ENCODE results near the gene ZNF839. TPM values are rescaled to one million over a fixed set of nuclear protein-coding genes. Genes with fewer than 3 reads are reported as not detected.

Gene ZNF839
- total RNA-seq, 4 donors from 2014 or later = 6.7 to 14.1 (median 11.1) TPM

DNA sequence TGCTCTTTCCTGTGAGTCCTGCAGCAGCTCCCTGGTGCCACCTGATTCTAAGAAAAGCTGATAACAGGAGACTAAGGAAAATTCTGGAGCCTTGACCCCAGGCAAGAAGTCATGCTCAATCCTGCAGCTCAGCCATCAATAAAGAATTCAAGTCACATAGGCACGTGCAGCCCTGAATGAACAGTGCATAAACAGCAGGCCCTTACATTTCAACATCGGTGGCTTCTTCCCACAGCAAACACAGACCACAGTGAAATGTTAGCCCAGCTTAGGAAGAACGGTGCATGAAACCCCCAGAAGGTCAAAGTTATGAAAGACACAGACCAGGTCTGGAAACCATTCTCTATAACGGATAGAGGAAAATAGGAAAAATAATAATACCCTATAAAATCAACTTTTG is 32.7 kb downstream of the ZNF839 start:
- Histone ChIP-seq H3K9me3 (no peaks in the 10 kb centered on the region), H3K36me3 (peaks cover 0 to 54% (median 22%) of the 10 kb centered on the region in 4 donors), H3K4me1 (no peaks in the 10 kb centered on the region), H3K27me3 (no peaks in the 10 kb centered on the region), H3K4me3 (no peak overlapping the region), H3K27ac (no peak overlapping the region)
- in situ Hi-C loops (cut with MboI; ENCODE audit: low pct_ligation_motif_present in 1 of 4, low pct_unique_long_range_greater_than_20kb in 1 of 4, low sequenced_read_pairs in 3 of 4) = loop anchor here in 1 of 4 donors (25.0 kb wide), 1 partner anchor 160 kb away; the partner anchor contains the start of gene ANKRD9
- no peak for DNase-seq
- WGBS, 2 donors (ENCODE audit: low coverage in 1 of 2) = 88 to 92% methylated on average over 4 of the region's 4 CpGs
- TF ChIP-seq POLR2AphosphoS5 (IDR thresholded peaks at IDR 0.05) = no peak
- no peak for TF ChIP-seq POLR2A (IDR thresholded peaks at IDR 0.05)
- TF ChIP-seq, protein P1, sequence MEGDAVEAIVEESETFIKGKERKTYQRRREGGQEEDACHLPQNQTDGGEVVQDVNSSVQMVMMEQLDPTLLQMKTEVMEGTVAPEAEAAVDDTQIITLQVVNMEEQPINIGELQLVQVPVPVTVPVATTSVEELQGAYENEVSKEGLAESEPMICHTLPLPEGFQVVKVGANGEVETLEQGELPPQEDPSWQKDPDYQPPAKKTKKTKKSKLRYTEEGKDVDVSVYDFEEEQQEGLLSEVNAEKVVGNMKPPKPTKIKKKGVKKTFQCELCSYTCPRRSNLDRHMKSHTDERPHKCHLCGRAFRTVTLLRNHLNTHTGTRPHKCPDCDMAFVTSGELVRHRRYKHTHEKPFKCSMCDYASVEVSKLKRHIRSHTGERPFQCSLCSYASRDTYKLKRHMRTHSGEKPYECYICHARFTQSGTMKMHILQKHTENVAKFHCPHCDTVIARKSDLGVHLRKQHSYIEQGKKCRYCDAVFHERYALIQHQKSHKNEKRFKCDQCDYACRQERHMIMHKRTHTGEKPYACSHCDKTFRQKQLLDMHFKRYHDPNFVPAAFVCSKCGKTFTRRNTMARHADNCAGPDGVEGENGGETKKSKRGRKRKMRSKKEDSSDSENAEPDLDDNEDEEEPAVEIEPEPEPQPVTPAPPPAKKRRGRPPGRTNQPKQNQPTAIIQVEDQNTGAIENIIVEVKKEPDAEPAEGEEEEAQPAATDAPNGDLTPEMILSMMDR (IDR thresholded peaks at IDR 0.05) = no peak
- no peak for TF ChIP-seq EP300 (IDR thresholded peaks at IDR 0.05; ENCODE audit: low read depth)
- intact Hi-C loops (cut with DNase I; ENCODE audit: low total_unique reads) = no loop called here

DNA sequence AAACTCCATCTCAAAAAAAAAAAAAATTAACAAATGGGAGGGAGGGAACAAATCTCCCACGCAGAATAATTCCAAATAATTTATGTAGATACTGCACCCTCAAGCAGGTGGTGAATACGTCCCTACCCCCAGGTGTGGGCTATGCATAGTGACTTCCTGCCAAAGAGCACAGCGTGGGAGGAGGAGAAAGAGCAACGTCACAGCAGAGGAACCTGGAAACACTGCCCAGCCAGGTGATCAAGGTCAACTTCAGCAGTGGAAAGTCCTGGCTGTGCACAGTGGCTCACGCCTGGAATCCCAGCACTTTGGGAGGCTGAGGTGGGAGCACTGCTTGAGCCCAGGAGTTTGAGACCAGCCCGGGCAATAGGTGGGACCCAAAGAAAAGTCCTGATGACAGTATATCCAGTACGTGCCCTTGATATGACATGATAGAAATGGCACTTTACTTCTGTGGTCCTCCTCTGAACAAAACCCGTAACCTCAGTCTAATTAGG is 33.6 kb downstream of the ZNF839 start:
- in situ Hi-C loops (cut with MboI; ENCODE audit: low pct_ligation_motif_present in 1 of 4, low pct_unique_long_range_greater_than_20kb in 1 of 4, low sequenced_read_pairs in 3 of 4) (loop anchor here in 1 of 4 donors (25.0 kb wide), 1 partner anchor 159 kb away; the partner anchor contains the start of gene ANKRD9), intact Hi-C loops (cut with DNase I; ENCODE audit: low total_unique reads) (no loop called here)
- H3K27ac ChIP-seq = no peak overlapping the region
- no peaks in the 10 kb centered on the region for H3K9me3 ChIP-seq
- peaks cover 0 to 53% (median 24%) of the 10 kb centered on the region in 4 donors for H3K36me3 ChIP-seq
- no peak for DNase-seq
- no peak overlapping the region for H3K4me3 ChIP-seq
- no peak for TF ChIP-seq POLR2AphosphoS5 (IDR thresholded peaks at IDR 0.05)
- TF ChIP-seq EP300 (IDR thresholded peaks at IDR 0.05; ENCODE audit: low read depth) = no peak
- TF ChIP-seq, protein P1 (IDR thresholded peaks at IDR 0.05) = no peak
- no peak for TF ChIP-seq POLR2A (IDR thresholded peaks at IDR 0.05)
- no peaks in the 10 kb centered on the region for H3K4me1 ChIP-seq
- 79 to 85% methylated on average over 4 to 8 of the region's 8 CpGs for WGBS, 2 donors (ENCODE audit: low coverage in 1 of 2)
- H3K27me3 ChIP-seq = no peaks in the 10 kb centered on the region

DNA sequence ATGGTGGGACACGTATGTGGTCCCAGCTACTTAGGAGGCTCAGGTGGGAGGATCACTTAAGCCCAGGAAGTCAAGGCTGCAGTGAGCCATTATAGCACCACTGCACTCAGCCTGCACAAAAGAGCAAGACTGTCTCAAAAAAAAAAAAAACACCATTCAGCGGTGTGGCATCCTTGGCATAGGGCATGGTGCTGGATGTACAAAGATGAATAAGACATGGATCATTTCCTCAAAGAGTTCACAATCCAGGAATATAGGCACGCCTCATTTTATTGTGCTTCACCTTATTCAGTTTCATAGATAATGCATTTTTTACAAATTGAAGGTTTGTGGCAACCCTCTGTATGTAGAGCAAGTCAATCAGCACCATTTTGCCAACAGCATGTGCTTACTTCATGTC is 36.7 kb downstream of the ZNF839 start:
- Histone ChIP-seq H3K4me1 (peaks cover 0 to 4% (median under 1%) of the 10 kb centered on the region in 4 donors), H3K9me3 (no peaks in the 10 kb centered on the region), H3K36me3 (peaks cover 0 to 50% (median 18%) of the 10 kb centered on the region in 4 donors), H3K27me3 (no peaks in the 10 kb centered on the region), H3K27ac (no peak overlapping the region), H3K4me3 (no peak overlapping the region)
- DNase-seq = no peak
- TF ChIP-seq POLR2A (IDR thresholded peaks at IDR 0.05) = no peak
- TF ChIP-seq, protein P1 (IDR thresholded peaks at IDR 0.05) = no peak
- TF ChIP-seq EP300 (IDR thresholded peaks at IDR 0.05; ENCODE audit: low read depth) = no peak
- no peak for TF ChIP-seq POLR2AphosphoS5 (IDR thresholded peaks at IDR 0.05)
- WGBS, 2 donors (ENCODE audit: low coverage in 1 of 2) = 71 to 86% methylated on average over 1 to 3 of the region's 3 CpGs
- in situ Hi-C loops (cut with MboI; ENCODE audit: low pct_ligation_motif_present in 1 of 4, low pct_unique_long_range_greater_than_20kb in 1 of 4, low sequenced_read_pairs in 3 of 4) (loop anchor here in 1 of 4 donors (25.0 kb wide), 1 partner anchor 156 kb away; the partner anchor contains the start of gene ANKRD9), intact Hi-C loops (cut with DNase I; ENCODE audit: low total_unique reads) (no loop called here)

DNA sequence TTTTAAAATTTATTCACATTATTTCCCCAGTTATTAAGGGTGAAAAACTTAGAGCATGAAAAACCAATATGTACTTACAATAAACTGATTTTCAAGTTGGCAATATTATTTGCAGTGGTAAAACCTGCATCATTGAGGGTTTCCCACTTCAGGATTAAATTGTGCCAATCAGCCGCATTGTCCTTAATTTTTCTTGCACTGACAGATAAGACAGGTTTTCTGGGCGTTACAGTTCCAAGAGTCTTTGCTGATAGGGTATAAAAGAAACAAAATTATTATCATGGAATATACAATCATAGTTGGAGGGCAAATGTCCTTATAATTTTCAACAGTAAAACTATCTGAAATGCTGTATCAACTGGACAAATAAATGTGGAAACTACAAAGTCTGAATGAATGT is 39.8 kb downstream of the ZNF839 start:
- WGBS, 2 donors (ENCODE audit: low coverage in 1 of 2) = 90 to 100% methylated on average over 2 of the region's 2 CpGs
- in situ Hi-C loops (cut with MboI; ENCODE audit: low pct_ligation_motif_present in 1 of 4, low pct_unique_long_range_greater_than_20kb in 1 of 4, low sequenced_read_pairs in 3 of 4) = loop anchor here in 1 of 4 donors (25.0 kb wide), 1 partner anchor 153 kb away; the partner anchor contains the start of gene ANKRD9
- intact Hi-C loops (cut with DNase I; ENCODE audit: low total_unique reads) = no loop called here

More for the DNA sequence above, 39.8 kb downstream of the ZNF839 start:
- Histone ChIP-seq H3K4me3 (no peak overlapping the region), H3K9me3 (no peaks in the 10 kb centered on the region), H3K36me3 (peaks cover 0 to 31% (median 8%) of the 10 kb centered on the region in 4 donors), H3K27me3 (no peaks in the 10 kb centered on the region), H3K4me1 (peaks cover 15 to 22% (median 19%) of the 10 kb centered on the region in 4 donors), H3K27ac (no peak overlapping the region)
- DNase-seq = no peak
- TF ChIP-seq EP300 (IDR thresholded peaks at IDR 0.05; ENCODE audit: low read depth) (no peak), POLR2AphosphoS5 (IDR thresholded peaks at IDR 0.05) (no peak), POLR2A (IDR thresholded peaks at IDR 0.05) (no peak)
- TF ChIP-seq, protein P1 (IDR thresholded peaks at IDR 0.05) = no peak

All from transverse colon (tissue), 4 donors.